ENCODE data around the gene ULK2.

GRCh38 chr17:19752216-19753050 lies 115.3 kb downstream of the ULK2 start:
- TF ChIP-seq POLR2A (IDR thresholded peaks at IDR 0.05), result no peak
- no peak for TF ChIP-seq CTCF (IDR thresholded peaks at IDR 0.05 in 4 of 5, conservative IDR thresholded peaks at IDR 0.05 in 1 of 5)
